ENCODE measurements around the gene PSAPL1.

DNA sequence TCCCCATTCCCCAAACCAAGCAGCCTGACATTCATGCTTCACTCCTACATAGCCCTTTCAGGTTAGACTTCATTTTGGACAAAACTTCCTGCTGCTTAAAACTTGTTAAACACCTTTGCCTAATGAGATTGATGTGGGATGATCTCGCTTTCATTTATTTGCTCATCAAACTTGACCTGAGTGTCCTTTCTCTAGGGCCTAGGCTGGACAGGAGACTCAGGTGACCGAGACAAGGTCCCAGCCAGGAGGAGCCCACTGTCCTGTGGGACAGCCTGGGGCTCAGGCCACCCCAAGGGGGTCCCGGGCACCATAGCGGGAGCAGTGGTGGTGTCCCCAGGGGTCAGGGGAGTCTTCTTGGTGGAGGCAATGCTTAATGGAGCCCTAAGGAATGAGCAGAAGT, 23.7 kb upstream of the PSAPL1 start:
- TF ChIP-seq TCF12 (IDR thresholded peaks at IDR 0.05; ENCODE audit: low read depth) (no peak), RAD21 (IDR thresholded peaks at IDR 0.05; ENCODE audit: low read depth) (no peak), TAF1 (IDR thresholded peaks at IDR 0.05; ENCODE audit: low read depth) (no peak), EGR1 (IDR thresholded peaks at IDR 0.05) (no peak), NFIC (IDR thresholded peaks at IDR 0.05) (no peak), YY1 (IDR thresholded peaks at IDR 0.05; ENCODE audit: low read depth) (no peak)
